Stimulated activated CD8-positive, alpha-beta memory T cell treated with anti-CD3 and anti-CD28 coated beads, Interleukin-4, amount 100 ng/mL, for 24 hours (primary cell): ENCODE data around the gene RRBP1.
"Not testable (repeated sequence)": the region's sequence is repeated elsewhere in the genome, so short reads cannot be mapped to it uniquely, and the experiment has no call there.

Experiments used
- DNase-seq: peaks from one replicate; pipeline ENCODE4 v3.0.0-alpha.2; 2020; ENCODE audit warnings: low read depth

RRBP1 gene

DNA sequence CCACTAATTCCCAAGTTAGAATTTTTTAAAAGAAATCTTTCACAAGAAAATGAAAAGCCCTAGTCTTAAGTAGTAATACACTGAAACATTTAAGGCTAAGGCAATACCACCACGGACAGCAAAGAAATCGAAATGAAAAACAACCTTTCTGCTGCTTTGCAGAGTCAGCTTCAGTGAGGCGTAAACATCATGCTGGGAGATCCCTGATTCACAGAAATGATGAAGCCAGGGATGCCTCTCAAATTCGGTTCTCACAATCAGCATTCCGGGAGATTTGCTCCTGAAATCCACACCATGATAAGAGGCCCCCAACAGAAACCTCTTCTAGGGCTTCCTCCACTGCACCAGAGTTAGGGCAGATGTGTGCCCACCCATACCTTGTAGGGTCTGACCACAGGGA is 18.6 kb downstream of the RRBP1 start:
- DNase-seq: no peak

DNA sequence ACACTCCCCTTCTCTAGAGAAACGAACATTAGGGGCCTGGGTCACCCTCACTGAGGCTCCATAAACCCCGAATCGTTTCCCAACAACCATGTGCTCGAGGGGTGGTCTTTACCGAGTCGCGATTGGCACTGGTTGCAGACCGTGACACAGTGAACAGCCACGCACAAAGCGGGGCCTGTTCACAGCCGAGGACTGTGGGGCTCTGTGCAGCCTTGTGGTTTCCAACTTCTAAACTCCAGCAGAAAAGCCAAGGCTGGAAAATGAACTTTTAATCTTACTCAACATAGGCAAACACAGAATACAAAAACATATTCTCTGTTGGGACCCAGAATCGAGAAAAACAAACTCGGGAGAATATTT is 19.0 kb downstream of the RRBP1 start:
- DNase-seq: no peak

DNA sequence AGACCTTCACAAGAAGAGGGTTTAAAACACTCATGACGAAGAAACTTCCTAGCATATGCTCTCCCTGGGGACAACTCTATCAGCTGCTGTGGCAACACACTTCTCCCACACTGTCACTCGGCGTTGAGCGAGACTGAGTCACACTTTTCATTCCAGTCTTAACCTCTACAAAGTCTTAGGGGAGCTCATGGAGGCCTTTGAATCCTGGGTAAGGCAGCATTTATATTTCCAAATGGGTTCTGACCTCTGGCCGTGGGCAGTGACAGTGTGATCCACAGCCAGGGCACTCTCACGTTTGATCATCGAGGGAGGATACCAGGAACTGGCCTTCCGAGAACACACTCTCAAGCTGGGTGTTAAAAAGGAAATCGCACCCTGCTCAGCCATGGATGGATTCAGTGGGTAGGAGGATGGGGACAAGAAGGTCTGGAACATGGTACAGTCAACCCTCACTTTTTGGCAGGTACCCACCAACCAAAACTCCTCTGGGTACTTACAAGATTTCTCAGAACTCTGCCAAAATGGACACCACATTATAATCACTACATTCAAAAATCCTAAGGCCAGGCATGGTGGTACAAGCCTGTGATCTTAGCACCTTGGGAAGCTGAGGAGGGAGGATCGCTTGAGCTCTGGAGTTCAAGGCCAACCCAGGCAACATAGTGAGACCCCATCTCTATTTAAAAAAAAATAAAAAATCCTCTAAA is 19.6 kb downstream of the RRBP1 start:
- no peak for DNase-seq

DNA sequence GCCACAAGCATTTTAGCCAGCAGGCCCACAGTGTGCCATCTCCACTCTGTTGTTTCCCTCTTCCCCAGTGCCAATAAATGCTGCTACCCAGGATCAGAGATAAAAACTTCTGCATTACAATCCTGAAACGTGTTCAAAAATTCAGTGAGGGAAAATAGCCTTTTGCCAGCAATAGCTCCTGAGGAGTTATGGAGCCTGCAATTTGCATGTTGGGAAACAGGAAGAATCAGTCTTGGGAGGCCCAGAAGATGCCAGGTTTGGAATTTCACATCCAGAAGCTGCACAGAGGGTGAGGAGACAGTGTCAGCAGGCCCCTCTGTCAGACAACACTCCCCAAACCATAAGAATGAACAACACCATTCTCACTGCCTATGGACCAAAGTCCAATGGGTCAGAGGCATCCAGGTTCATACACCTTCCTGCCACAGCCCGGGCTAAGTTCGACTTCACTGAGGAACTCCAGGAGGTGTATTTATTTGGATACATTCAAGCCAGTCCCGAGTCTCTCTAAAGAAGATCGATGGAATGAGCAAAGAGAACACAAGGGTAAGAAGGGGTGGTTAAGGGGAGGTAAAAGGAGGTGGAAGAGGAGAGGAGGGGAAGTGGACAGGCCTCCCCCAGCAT is 20.8 kb downstream of the RRBP1 start:
- DNase-seq: no peak

DNA sequence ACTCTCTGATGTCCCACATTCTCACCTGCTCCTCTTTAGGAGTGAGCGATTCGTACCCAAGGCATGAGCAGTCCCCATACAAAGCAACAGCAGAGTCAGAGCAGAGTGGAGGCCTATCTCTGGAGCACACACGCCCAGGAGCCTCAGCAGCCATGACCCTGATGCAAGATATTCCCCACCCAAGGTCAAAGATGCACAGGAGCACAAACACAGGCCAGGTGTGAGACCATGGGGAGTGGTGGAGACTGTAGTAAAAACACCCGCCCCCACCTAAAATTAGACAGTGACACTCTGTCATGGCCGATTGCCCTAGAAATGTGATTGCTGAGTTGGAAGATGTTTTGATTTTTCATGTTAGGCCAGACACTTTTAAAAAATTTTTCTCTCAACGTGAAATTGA is 21.4 kb downstream of the RRBP1 start:
- DNase-seq: no peak

DNA sequence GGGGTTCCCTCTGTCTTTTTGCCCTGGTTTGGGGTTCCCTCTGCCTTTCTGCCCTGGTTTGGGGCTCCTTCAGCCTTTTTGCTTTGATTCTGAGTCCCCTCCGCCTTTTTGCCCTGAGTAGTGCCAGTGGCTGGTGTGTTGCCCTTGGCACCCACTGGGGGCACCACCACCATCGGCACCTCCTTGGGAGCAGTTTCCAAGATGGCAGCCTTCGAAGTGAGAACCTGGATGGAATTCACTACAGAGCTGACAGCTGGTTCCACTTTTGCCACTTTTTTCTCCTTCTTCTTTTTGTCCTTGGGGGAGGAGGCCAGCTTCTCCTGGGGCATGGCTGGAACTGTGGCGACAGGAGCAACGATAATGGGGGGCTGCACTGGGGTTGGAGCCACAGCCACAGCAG is 22.2 kb downstream of the RRBP1 start:
- no peak for DNase-seq

DNA sequence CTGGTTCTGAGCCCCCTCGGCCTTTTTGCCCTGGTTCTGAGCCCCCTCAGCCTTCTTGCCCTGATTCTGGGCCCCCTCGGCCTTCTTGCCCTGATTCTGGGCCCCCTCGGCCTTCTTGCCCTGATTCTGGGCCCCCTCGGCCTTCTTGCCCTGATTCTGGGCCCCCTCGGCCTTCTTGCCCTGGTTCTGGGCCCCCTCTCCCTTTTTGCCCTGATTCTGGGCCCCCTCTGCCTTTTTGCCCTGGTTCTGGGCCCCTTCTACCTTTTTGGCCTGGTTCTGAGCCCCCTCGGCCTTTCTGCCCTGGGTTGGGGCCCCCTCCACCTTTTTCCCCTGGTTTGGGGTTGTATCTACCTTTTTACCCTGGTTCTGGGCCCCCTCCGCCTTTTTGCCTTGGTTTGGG is 22.7 kb downstream of the RRBP1 start:
- not testable (repeated sequence) for DNase-seq

DNA sequence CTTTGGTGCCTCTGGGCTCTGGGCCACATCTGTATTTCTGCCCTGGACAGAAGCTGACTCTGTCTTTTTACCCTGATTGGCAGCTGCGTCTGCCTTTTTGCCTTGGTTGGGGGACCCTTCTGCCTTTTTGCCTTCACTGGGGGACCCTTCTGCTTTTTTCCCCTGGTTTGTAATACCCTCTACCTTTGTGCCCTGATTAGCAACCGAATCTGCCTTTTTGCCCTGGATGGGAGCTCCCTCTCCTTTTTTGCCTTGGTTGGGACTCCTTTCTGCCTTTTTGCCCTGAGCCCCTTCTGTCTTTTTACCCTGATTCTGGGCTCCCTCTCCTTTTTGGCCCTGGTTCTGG is 23.4 kb downstream of the RRBP1 start:
- DNase-seq: no peak

DNA sequence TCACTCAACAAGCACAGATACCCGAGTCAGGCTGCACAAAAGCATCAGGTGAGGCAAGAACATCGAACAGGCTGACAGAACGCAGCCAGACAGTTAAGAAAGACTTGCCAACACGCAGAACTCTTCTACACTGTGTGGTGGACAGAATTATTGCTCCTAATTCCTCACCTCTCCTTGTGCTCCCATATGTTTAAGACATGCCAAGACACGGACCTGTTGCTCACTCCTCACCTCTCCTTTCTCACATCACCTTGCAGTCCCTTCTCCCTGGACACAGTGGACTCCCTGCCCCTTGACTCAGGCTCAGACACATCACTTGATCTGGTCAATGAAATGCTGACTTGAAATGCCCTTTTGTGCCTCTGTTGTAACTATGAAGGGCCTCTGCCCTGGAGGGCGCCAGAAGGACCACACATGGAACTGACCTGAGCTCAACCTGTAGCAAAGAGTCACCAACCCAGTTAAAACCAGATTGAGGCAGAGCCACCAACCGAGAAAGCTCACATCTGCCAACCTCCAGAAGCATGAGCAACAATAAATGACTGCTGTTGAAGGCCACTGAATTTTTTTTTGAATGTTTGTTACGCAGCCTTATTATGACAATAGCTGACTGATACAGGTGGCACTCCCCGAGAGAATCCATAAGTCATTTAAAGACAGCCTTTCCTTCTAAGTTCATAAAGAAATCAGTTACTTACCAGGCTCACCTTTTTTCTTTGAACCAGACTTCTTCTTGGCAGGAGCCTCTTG is 24.0 kb downstream of the RRBP1 start:
- DNase-seq: no peak

DNA sequence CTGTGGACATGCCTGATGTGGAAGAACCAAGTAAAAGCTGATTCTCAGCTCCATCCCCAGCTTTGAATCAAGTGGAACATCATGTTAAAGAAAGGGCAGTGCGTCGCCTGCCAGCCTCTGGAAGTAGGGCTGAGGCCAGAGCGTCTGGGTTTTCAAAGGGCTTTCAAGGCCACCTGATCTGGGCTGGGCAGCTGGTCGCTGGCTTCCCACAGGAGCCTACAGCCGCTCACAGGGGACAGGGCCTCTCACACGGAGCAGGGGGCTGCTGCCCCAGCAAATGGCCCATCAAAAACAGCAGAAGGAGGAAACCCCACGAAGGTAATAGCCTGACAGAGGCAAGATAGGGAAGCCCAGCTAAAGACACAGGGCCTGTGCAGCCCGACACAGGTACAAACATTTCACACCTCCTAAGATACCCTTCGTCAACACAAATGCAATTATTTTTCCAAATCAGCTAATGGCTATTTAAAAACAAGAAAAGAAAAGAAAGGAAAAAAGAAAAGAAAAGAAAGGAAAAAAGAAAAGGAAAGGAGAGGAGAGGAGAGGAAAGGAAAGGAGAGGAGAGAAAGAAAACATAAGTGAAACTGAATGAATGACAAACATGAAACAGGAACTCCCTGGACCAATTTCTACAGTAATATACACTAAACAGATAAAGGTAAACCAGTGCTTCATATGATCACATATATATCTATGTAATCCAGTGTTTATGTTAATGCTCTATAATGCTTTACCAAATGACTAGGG is 24.8 kb downstream of the RRBP1 start:
- DNase-seq: no peak

DNA sequence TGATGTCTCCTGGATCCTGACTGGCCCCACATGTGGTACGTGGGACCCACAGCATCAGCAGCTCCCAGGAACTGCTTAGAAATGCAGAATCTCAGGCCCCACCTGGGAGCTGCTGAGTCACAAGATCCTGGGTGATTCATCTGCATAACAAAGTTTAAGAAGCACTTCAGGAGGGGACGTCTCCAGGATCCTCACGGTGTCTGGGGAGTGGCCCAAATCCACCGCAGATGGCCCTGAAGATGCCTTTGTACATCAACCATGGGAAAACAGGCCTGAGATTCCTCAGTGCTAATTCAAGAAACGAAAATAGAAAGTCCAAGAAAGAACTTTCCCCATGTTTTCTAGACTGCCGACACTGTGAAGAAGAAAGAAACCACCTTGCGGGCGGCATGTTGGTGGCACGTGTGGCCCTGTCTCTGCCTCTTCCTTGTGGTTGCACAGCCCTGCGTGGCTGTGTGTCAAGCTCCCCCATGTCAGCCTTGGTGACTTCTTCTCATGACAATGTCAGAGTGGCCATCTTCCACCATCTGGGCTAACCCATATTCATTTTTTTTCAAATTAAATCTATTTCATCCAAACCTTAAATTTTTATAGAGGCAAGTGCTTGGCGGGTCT is 26.1 kb downstream of the RRBP1 start:
- DNase-seq: no peak

DNA sequence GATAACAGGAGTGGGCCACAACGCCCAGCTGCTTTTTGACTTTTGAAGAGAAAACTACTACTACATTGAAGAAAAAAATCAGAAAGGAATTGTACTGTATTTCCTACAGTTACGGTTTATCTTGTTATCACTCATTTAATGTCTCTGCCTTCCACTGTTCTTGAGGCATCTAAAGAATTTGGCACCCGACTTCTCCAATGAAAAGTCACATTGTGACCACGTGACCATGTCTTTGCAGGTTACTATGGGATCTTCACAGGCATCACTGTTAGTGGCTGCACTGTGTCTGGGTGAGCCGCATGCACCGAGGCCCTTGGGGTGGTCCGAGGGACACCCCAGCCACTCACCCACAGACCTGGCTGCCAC is 26.8 kb downstream of the RRBP1 start:
- no peak for DNase-seq

DNA sequence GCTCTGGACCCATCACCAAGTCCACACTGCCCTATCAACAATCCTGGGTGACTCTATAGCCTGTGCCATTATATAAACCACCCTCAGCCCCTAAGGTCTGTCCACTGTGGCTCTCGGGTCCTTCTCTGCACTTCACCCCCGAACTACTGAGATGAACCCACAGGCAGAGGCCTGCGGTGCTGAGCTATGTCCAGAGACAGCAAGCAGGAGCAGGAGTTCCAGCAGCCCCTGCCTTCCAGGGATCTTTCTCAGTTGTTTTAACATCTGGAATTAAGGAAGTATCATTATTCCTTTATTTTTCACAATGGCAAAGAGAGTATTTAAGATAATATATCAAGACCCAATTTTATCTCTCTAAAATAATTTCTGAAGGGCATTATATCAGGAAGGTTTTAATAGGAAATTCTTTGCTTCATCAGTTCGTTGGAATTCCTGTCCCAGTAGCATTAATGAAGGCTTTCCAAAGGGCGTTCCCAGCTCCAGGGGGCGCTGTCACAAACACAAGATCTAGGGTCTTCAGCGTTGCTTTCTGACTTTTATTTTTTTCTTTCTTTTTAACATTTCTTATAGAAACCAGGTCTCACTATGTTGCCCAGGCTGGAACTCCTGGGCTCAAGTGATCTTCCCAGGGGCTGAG is 27.3 kb downstream of the RRBP1 start:
- no peak for DNase-seq

DNA sequence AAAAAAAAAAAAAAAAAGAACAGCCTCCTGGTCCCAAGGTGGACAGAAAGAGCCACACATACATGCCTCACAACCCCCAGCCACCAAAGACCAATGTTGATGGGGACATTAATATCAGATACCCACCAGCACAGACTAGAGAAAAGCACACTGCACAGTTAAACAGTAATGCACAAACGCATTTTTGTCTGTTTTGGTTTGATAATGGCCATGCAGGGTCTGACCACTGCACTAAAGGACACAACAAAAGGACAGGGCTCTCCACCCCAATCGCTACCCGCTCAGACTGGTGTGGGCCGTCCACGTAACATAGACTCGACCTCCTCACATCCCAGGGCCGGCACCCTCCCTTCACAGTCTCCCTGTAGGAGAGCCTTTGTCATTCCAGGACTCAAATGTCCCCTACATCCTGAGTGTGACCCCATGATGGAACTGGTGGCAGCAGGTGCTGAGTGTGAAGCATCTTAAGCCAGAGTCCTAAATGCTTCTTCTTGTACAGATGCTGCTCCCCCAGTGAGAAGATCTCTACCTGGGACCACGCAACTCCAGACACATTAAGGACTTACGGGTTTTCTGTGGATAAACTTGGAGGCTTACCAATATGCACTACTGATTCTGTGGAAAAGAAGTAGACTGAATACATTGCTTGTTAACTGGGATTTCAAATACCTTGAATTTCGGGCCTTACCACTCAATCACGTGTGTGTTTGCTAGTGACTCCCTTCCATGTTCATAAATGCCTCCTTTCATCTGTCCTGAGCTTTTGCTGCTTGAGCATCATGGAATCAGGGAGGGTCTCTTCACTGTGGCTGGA is 28.0 kb downstream of the RRBP1 start:
- DNase-seq: no peak

DNA sequence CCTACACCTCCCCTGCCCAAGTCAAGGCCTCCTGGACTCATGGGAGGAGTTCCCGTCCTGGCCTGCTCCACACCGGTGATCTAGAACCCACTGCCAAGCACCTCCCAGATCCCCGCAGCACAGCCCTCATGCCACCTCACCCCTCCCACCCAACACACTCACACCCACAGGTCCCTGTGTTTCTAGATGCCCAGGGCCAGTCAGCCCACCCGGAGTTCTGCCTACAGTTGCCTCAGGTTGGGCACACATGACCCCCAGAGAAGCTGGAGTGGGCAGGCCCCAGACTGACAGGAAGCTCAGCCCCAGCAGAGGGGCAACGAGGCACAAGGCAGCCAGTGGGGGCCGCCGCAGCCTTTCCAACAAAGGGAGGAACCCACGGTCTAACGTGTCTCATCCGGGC is 29.6 kb downstream of the RRBP1 start:
- no peak for DNase-seq

DNA sequence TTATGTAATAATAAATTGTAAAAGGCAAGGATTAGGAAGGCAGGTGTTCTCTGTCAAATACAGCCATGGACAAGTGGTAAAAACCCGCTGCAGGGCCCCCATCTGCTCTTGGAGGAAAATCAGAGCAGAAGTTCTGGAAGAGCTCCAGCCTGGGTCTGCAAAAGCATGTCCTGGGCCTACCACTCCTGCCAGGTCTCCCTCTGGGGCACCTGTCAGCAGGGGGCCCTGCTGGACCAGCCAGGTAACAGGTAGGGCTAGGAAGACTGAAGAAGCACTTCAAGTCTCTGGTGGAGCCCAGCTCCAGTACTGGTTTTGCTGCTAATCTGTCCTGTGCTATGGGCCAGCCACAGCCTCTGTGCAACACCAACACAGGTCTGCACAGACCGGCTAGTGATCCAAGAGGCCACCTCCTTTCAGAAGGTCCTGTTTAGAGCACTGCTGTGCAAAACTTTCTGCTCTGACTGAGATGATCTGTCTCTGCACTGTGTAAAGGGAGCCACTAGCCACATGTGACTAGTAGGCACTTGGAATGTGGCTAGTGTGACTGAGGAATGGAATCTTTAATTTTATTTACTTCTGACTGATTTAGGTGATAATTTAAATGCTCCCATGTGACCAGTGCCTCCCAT is 30.2 kb downstream of the RRBP1 start:
- DNase-seq: no peak

DNA sequence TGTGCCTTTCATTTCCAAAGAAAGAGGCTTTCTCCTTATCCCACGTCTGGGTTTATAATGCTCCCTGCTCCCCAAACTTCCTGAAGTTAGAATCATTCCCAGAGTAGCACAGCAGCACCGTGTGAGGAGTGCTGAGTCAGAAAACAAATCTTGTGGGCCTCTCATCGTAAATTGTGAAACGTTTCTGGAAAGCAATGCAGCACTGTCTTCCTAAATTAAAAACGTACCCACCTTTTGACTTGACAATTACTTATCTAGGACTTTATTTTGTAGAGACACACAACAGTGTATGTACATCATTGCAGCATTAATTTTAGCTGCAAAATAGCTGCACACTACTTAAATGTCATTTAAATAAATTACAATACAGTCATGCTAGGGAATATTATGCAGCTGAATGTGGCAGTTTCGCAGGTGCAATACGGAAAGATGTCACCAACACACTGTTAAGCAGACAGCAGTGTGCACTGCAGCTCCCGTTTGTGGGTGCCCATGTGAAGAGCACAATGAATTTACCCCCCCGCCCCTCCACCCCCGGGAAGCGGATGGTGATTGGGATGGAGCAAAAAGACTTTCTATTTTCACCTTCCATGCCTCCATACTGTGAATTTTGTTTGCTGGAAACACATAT is 30.8 kb downstream of the RRBP1 start:
- no peak for DNase-seq

DNA sequence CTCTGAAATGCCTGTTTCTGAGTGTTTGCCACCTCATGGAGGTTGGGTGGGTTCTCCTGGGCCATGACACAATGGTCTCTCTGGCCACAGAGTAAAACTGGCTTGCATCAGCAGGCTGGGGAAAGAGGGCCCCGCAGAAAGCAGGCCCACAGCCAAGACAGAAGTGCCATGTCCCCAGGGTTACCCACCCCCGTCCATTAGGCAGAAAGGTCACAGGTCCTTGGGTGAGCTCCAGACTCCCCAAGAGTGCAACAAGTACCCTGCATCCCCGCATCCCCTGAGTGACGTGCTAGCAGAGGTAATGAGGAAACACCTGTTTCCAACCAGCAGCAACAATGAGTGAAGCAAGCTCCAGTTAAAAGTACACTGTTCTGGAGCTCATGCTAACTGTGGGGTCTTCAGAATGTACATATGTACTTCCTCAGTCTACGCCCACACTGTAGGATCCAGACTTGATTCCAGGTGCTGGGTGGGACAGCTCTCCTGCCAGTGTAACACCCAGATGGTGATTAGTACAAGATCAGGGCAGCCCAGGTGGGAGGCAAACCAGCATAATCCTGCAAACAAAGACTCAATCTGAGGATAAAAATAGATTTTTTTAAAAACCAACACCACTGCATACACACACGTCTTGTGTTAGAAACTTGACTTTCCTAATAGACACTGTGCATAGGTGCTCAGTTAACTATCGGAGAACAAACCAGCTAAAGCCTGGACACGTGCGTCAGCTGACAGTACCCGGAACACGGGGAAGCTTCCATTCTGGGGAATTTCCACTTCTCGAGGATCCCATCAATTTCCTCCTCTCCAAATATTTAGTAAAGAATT is 31.5 kb downstream of the RRBP1 start:
- DNase-seq: no peak
